ENCODE results near the gene GRAP. TPM values are rescaled to one million over a fixed set of nuclear protein-coding genes. Genes with fewer than 3 reads are reported as not detected.

Gene GRAP
- total RNA-seq, 1 donor = not detected

GRCh38 chr17:18978655-18979054, 68.1 kb downstream of the GRAP start:
- TF ChIP-seq CTCF (IDR thresholded peaks at IDR 0.05; ENCODE audit: insufficient read depth, low read depth, low read length) = no peak
- no peak for DNase-seq (ENCODE audit: low read depth)
- no peak overlapping the region for H3K4me3 ChIP-seq (ENCODE audit: low read depth, low read length)

- DNase-seq (ENCODE audit: low read depth) = no peak
- H3K4me3 ChIP-seq (ENCODE audit: low read depth, low read length) = no peak overlapping the region
- TF ChIP-seq CTCF (IDR thresholded peaks at IDR 0.05; ENCODE audit: insufficient read depth, low read depth, low read length) = no peak
Measured at GRCh38 chr17:18978050-18978449, 68.7 kb downstream of the GRAP start.

GRCh38 chr17:18977646-18978045, 69.1 kb downstream of the GRAP start:
- DNase-seq (ENCODE audit: low read depth) = no peak
- TF ChIP-seq CTCF (IDR thresholded peaks at IDR 0.05; ENCODE audit: insufficient read depth, low read depth, low read length) = no peak
- H3K4me3 ChIP-seq (ENCODE audit: low read depth, low read length) = no peak overlapping the region

GRCh38 chr17:18977021-18977420, 69.7 kb downstream of the GRAP start:
- no peak overlapping the region for H3K4me3 ChIP-seq (ENCODE audit: low read depth, low read length)
- TF ChIP-seq CTCF (IDR thresholded peaks at IDR 0.05; ENCODE audit: insufficient read depth, low read depth, low read length) = no peak
- DNase-seq (ENCODE audit: low read depth) = no peak

GRCh38 chr17:18976201-18976600, 70.6 kb downstream of the GRAP start:
- no peak for TF ChIP-seq CTCF (IDR thresholded peaks at IDR 0.05; ENCODE audit: insufficient read depth, low read depth, low read length)
- no peak for DNase-seq (ENCODE audit: low read depth)
- H3K4me3 ChIP-seq (ENCODE audit: low read depth, low read length) = no peak overlapping the region

GRCh38 chr17:18975597-18975996, 71.2 kb downstream of the GRAP start:
- DNase-seq (ENCODE audit: low read depth) = no peak
- no peak overlapping the region for H3K4me3 ChIP-seq (ENCODE audit: low read depth, low read length)
- no peak for TF ChIP-seq CTCF (IDR thresholded peaks at IDR 0.05; ENCODE audit: insufficient read depth, low read depth, low read length)

- H3K4me3 ChIP-seq (ENCODE audit: low read depth, low read length) = no peak overlapping the region
- no peak for DNase-seq (ENCODE audit: low read depth)
Measured at GRCh38 chr17:18974407-18975149, 72.2 kb downstream of the GRAP start.

More at GRCh38 chr17:18974407-18975149, 72.2 kb downstream of the GRAP start:
- TF ChIP-seq CTCF (IDR thresholded peaks at IDR 0.05; ENCODE audit: insufficient read depth, low read depth, low read length) = no peak

All from fibroblast of villous mesenchyme (primary cell).